GM18909 (cell line): ENCODE results near the gene NIPBL.
A peak's percentile ranks its signal among the peaks of the same experiment; 100 is the strongest.
"Not testable (repeated sequence)": the region's sequence is repeated elsewhere in the genome, so short reads cannot be mapped to it uniquely, and the experiment has no call there.

Experiments used
- ATAC-seq: cut with Tn5 transposase; IDR thresholded peaks from one replicate; pipeline ENCODE4 v1.9.1; 2021; ENCODE audit warnings: mild to moderate bottlenecking; ENCODE audit not compliant: unreplicated experiment, poor library complexity

Gene NIPBL

DNA sequence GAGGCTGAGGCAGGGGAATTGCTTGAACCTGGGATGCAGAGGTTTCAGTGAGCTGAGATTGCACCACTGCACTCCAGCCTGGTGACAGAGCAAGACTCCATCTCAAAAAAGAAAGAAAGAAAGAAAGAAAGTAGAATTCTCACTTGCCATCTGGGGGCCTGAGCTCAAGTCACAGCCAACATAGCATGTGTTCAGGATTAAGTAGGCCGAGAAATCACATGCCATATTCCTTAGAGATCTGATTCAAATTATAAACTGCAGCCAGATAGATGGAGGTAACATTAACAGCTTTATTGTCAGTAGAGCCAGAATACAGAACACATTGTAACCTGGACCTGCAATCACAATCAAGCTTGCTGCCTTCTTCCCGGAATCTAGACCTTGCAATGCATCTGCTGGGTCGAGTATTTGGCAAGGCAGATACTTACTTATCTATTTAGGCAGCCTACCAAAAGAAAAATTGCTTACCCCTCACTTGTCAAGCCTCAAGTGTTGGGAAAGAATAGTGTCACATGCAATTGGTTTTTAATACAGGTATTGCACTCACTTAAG lies 198.9 kb downstream of the NIPBL start:
- no peak for ATAC-seq

DNA sequence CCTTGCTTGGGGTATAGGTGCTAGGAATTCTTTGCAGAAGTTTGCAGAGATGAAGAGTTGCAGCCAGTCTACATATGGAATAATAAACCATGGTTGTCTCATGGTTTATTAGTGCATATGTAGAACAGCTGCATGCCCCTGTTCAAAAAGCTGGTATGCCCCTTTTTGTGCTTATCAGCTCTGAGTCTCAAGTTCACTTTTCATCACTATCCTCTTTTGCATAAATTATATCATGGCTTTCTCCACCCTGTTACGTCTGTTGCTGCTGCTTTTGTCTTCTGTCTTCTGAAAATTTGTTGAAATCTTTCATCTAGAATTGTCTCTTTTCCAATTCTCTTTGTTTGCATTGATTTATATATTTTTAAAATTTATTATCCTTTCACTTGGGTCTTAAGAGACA lies 200.6 kb downstream of the NIPBL start:
- ATAC-seq = no peak

GRCh38 chr5:37080697-37081096 lies 204.1 kb downstream of the NIPBL start:
- ATAC-seq = no peak

DNA sequence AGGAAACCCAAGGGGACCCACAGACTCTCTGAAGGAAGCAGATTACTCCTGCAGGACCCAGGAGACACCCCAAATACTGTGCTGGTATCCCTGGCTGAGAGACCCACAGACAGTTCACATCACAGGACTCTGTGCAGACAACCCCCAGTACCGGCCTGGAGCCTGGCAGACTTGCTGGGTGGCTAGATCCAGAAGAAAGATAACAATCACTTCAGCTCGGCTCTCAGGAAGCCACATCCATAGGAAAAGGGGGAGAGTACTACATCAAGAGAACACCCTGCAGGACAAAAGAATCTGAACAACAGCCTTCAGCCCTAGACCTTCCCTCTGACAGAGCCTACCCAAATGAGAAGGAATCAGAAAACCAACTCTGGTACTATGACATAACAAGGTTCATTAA lies 206.4 kb downstream of the NIPBL start:
- not testable (repeated sequence) for ATAC-seq

DNA sequence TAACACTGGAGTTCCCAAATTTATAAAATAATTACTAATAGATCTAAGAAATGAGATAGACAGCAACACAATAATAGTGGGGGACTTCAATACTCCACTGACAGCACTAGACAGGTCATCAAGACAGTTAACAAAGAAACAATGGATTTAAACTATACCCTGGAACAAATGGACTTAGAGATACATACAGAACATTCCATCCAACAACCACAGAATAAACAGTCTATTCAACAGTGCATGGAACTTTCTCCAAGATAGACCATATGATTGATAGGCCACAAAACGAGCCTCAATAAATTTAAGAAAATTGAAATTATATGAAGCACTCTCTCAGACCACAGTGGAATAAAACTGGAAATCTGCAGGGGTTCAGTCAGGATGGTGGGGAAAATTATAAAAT lies 209.5 kb downstream of the NIPBL start:
- not testable (repeated sequence) for ATAC-seq

GRCh38 chr5:37086466-37087173 lies 210.1 kb downstream of the NIPBL start:
- ATAC-seq = no peak

DNA sequence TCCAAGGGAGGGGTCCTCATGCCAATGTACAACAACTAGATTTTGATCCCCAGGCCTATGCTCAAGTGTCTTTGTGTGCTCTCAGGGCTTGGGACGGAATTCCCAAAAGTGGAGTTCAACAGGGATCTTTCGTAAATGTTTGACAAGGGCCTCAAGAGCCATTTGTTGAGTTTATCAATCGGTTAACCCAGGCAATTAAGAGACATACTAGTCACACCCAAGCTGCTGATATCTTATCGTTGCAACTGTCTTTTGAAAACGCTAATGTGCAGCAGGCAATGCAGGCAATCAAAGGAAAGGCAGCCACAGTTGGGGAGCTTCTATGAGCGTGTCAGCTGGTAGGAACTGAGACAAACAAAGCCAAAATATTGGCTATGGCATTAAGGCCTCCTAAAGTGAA lies 211.4 kb downstream of the NIPBL start:
- no peak for ATAC-seq

GRCh38 chr5:37090123-37090726 lies 213.7 kb downstream of the NIPBL start:
- no peak for ATAC-seq

DNA sequence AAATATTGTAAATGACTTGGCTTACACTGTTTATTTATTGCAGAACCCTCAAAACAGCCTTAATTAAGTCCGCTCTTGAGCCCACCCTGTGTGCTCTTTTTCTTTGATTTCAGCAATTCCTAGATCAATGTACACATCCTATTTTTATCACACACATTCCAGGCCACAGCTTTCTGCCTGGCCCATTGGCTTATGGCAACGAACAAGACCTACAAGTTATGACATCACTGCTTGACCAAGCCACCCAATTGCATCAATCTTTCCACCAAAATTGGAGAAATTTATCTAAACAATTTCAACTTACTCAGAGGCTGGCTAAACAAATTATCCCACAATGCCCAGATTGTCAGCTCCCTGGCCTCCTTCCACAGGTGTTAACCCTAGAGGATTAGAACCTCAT lies 214.2 kb downstream of the NIPBL start:
- ATAC-seq = no peak

GRCh38 chr5:37093795-37094194 lies 217.2 kb downstream of the NIPBL start:
- not testable (repeated sequence) for ATAC-seq

GRCh38 chr5:37099267-37099666 lies 222.7 kb downstream of the NIPBL start:
- not testable (repeated sequence) for ATAC-seq

DNA sequence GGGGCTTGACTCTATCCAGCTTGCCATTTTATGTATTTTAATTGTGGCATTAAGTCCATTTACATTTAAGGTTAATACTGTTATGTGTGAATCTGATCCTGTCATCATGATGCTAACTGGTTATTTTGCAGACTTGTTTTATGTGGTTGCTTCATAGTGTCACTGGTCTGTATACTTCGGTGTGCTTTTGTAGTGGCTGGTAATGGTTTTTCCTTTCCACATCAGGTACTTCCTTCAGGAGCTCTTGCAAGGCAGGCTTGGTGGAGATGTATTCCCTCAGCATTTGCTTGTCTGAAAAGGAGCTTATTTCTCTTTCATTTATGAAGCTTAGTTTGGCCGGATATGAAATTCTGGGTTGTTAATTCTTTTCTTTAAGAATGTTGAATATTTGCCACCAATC lies 226.7 kb downstream of the NIPBL start:
- ATAC-seq = no peak

DNA sequence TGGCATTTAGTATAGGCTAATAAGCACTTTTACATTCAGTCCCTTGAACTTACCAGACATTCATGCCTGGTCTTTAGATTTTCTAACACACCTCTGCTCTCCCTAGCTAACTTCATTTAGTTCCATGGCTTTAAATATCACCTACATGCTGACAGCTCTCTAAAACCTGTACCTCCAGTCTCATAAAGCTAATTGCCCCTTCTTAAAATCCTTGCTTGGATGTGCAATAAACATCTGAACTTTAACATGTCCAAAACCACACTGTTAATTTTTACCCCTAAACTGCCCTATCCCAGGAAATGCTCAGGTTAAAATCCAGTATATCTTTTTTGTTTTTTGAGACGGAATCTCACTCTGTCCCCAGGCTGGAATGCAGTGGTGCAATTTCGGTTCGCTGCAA lies 232.8 kb downstream of the NIPBL start:
- ATAC-seq = no peak

DNA sequence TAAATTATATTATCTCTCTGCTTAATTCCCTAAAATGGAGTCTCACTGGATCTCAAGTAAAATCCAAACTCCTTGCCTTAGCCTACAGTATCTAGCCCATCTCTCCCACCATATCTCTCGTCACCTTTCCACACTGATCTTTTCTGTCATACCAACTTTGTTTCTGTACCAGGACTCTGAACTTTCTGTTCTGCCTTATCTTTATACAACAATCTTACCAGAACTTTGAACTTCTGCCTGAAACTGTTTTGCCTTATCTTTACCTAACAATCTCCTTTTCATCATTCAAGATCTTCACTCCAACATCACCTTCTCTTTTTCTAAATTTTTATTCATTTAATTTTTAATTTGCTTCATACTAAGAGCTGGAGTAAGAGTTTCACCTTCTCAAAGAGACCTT lies 233.6 kb downstream of the NIPBL start:
- no peak for ATAC-seq

DNA sequence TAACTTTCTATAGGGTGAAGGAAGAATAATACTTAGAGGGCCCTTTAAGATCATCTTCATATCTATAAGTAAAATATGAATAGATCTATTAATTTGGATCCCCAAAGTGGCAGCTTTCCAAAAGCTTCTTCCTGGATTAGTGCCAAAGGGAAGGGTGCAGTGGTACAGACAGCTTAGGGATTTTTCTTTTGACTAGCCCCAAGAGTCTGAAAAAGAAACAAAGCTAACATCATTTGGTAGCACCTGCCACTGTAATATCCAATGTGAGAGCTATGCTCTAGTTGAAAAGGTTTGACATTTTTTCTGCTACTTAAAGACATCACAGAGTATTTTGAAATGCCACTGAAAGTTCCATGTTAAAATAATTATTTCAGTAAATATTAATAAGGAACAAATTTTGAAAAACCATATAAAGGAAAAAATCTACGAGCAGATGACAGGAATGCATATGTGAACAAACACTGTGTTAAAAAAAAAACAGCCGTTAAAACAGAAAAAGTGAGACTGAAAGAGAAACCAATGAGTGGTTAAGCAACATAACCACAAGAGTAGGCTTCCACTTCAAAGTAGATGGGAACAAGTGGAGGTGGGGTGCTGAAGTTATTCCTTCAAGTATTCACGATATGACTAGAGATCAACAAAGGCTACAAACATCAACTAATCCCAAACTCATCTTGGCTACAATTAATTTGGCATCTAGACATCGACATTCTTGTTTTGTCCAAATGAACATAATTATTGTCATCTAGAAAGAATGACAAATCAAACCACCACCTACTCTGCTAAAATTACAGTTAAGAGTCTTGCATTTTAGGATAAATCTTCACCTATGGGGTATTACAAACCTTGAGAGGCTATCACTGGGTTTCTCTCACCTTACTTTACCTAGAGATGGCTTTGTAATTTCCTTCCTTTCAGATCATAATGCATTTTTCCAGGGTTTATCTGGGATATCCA lies 235.1 kb downstream of the NIPBL start:
- peak; percentile 88 for ATAC-seq

DNA sequence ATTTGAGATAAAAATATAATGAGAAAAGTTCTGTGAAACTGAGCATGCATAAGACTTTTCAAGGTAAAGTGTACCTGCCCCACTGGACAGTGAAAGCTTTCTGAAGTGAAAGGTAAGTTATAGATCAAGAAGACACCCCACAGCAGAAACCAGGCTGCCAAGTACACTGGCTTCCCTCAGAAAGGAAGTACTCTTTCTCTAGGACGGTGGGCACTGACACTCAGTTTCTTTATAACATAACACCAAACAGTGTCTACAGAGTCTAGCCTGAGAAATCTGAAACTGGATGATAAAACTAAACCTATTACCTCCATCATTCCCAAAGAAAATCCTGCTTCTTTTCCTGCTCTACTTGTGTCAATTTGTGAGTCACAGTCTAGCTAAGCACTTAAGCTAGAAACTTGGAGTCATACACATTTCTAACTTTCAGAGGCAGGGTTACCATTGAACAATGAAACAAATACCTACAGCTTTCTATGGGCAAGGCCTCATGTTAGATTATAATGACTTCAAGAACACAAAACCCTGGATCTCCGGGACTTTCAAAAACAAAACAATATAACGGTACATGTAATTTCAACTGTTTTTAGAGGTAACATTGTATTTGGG lies 235.9 kb downstream of the NIPBL start:
- ATAC-seq = peak; percentile 38
